ENCODE data around the gene NCAM1.

DNA sequence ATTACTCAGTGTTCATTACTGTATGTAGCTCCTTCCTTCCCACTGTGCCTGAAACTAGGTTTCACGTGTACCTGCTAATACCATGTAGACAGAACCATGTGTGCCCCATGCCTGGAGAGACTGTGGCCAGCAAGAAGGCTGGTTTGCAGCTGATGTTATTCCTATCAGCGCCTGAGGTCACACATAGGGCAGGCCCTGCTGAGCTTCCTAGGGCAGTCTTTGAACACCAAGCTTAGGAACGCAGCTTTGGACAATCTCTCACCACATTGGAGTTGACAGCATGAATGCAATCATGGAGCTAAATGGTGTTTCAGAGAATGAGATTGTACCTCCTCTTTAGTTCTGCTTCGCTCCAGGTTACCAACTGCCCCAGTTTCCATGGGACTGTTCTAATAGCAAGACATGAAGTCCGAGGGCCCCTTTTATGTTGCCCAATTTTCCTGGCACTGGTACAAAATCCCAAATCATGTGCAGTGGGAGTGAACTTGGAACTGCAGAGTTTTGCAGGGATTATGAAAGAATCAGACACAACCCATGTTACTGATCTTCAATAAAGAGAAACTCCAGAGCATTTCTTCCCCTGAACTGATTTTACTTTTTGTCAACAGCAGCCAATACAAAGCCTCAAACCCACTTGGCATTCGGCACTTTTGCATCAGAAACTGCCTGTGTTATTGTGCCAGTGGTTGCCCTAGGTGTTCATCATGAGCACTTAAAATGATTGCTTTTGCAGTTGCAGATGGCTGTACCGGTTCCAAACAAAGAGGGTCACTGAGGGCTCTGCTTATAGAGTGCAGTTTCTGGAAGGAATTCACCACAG, 199.0 kb downstream of the NCAM1 start:
- TF ChIP-seq, protein P1, sequence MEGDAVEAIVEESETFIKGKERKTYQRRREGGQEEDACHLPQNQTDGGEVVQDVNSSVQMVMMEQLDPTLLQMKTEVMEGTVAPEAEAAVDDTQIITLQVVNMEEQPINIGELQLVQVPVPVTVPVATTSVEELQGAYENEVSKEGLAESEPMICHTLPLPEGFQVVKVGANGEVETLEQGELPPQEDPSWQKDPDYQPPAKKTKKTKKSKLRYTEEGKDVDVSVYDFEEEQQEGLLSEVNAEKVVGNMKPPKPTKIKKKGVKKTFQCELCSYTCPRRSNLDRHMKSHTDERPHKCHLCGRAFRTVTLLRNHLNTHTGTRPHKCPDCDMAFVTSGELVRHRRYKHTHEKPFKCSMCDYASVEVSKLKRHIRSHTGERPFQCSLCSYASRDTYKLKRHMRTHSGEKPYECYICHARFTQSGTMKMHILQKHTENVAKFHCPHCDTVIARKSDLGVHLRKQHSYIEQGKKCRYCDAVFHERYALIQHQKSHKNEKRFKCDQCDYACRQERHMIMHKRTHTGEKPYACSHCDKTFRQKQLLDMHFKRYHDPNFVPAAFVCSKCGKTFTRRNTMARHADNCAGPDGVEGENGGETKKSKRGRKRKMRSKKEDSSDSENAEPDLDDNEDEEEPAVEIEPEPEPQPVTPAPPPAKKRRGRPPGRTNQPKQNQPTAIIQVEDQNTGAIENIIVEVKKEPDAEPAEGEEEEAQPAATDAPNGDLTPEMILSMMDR (IDR thresholded peaks at IDR 0.05; ENCODE audit: insufficient read depth, low read length, poor library complexity, severe bottlenecking): no peak
- no peak for TF ChIP-seq EZH2phosphoT487 (conservative IDR thresholded peaks at IDR 0.05; ENCODE audit: low read length)

All from SU-DHL-6 (cell line).